GM12878 (cell line): ENCODE data around the gene TRAF3IP1. TPM values are rescaled to one million over a fixed set of nuclear protein-coding genes. Genes with fewer than 3 reads are reported as not detected.

Source experiments
- ATAC-seq: fragments of 200-7000 bp; cut with Tn5 transposase; 3 replicates; pipeline ENCODE4 v1.9.1; 2020; ENCODE audit warnings: mild to moderate bottlenecking, moderate library complexity
- BruUV-seq: library from RNA; stranded (reverse); fragments of 400-500 nt; replicated peaks from 2 replicates; lab custom pipeline; 2021; lab: Mats Ljungman, UMichigan
- CTCF ChIA-PET: fragments of 300-600 bp; sonication (Branson Sonifier 250); formaldehyde crosslinking; extraction: SDS; loops from one replicate; lab custom pipeline; 2021; ENCODE audit warnings: inconsistent platforms; lab: Yijun Ruan, JAX
- POLR2A ChIA-PET: fragments of 350-600 bp; formaldehyde crosslinking; extraction: SDS; loops from one replicate; lab custom pipeline; 2021; ENCODE audit warnings: inconsistent platforms; lab: Charles Lee
- RAD21 ChIA-PET: fragments of 300-600 bp; sonication (Branson Sonifier 250); formaldehyde crosslinking; loops from one replicate; lab custom pipeline; 2023; ENCODE audit warnings: antibody characterized with exemption; ENCODE audit not compliant: unreplicated experiment; lab: Charles Lee
- SMC1A ChIA-PET: fragments of 300-600 bp; sonication (Branson Sonifier 250); formaldehyde crosslinking; loops from one replicate; lab custom pipeline; 2023; ENCODE audit not compliant: unreplicated experiment, uncharacterized antibody; lab: Charles Lee
- DNase-seq: peaks from one replicate; pipeline ENCODE4 v3.0.0-alpha.2; 2011; ENCODE audit warnings: low read depth, low spot score
- FAIRE-seq: peaks from 3 replicates; lab custom pipeline; 2011; peaks lifted over from hg19 to GRCh38; lab: Jason Lieb, UNC
- H2AFZ ChIP-seq: 2 replicates; pipeline ENCODE4 v1.6.0; 2011; ENCODE audit warnings: low read depth, low read length, control low read depth; ENCODE audit not compliant: control insufficient read depth
- H3K27ac ChIP-seq: 2 replicates; pipeline ENCODE4 v1.5.1; 2011; ENCODE audit warnings: control low read depth; ENCODE audit not compliant: control insufficient read depth, insufficient read depth
- H3K27me3 ChIP-seq, 2 experiments: replicated peaks in 1 of 2; 2 replicates each; pipeline versions ENCODE4 v1.6.0 to v1.6.1; 2011; ENCODE audit warnings: low read length in 1 of 2; ENCODE audit not compliant: control insufficient read depth in 2 of 2, insufficient read depth in 2 of 2
- H3K36me3 ChIP-seq, 2 experiments: 2 replicates each; pipeline ENCODE4 v1.5.1; 2011; ENCODE audit warnings: low read length in 1 of 2; ENCODE audit not compliant: control insufficient read depth in 2 of 2, insufficient read depth in 2 of 2
- H3K4me1 ChIP-seq: 2 replicates; pipeline ENCODE4 v1.6.1; 2011; ENCODE audit warnings: mild to moderate bottlenecking, low read length, moderate library complexity, mixed read lengths; ENCODE audit not compliant: control insufficient read depth, insufficient read depth
- H3K4me2 ChIP-seq: 2 replicates; pipeline ENCODE4 v1.6.0; 2011; ENCODE audit warnings: control low read depth; ENCODE audit not compliant: control insufficient read depth, insufficient read depth
- H3K4me3 ChIP-seq: fragments of 200-600 bp; sonication (generic); 2 replicates; pipeline ENCODE4 v1.5.1; 2016
- H3K79me2 ChIP-seq: 2 replicates; pipeline ENCODE4 v1.6.0; 2011; ENCODE audit warnings: low read length; ENCODE audit not compliant: control insufficient read depth, insufficient read depth
- H3K9ac ChIP-seq: 2 replicates; pipeline ENCODE4 v1.8.0; 2011; ENCODE audit warnings: low read length, control low read depth, mixed read lengths; ENCODE audit not compliant: control insufficient read depth, insufficient read depth
- H3K9me3 ChIP-seq: replicated peaks from 3 replicates; pipeline ENCODE4 v1.5.1; 2011; ENCODE audit warnings: mild to moderate bottlenecking, low read length; ENCODE audit not compliant: control insufficient read depth, insufficient read depth
- H4K20me1 ChIP-seq: 2 replicates; pipeline ENCODE4 v1.6.0; 2011; ENCODE audit not compliant: control insufficient read depth, insufficient read depth
- BCLAF1 ChIP-seq: fragments of 450-650 bp; IDR thresholded peaks from 2 replicates; pipeline ENCODE4 v1.6.1; 2017; ENCODE audit warnings: antibody characterized with exemption, mild to moderate bottlenecking, moderate library complexity
- IKZF2 ChIP-seq, 2 experiments: fragments of 450-650 bp; IDR thresholded peaks; 2 replicates each; pipeline ENCODE4 v1.6.1; 2017; ENCODE audit warnings: mild to moderate bottlenecking in 2 of 2, moderate library complexity in 2 of 2
- MYB ChIP-seq: fragments of 150-350 bp; IDR thresholded peaks from 2 replicates; pipeline ENCODE4 v1.6.1; 2014; ENCODE audit warnings: mild to moderate bottlenecking, low read depth, low read length, borderline replicate concordance
- NKRF ChIP-seq: fragments of 450-650 bp; conservative IDR thresholded peaks from 2 replicates; pipeline ENCODE4 v1.6.1; 2017; ENCODE audit warnings: mild to moderate bottlenecking, moderate library complexity
- POLR2AphosphoS2 ChIP-seq: IDR thresholded peaks from 2 replicates; pipeline ENCODE4 v1.6.1; 2011; ENCODE audit warnings: low read depth, mild to moderate bottlenecking, low read length, improper control_type of control experiment, moderate library complexity
- ZNF217 ChIP-seq: fragments of 450-650 bp; IDR thresholded peaks from 2 replicates; pipeline ENCODE4 v1.6.1; 2017; ENCODE audit warnings: antibody characterized with exemption, mild to moderate bottlenecking
- ZNF592 ChIP-seq: fragments of 450-650 bp; IDR thresholded peaks from 2 replicates; pipeline ENCODE4 v1.6.1; 2017; ENCODE audit warnings: mild to moderate bottlenecking, moderate library complexity
- WGBS: methylation state at CpG from one replicate; pipeline ENCODE4 v1.1.6; 2016; ENCODE audit warnings: low lambda C conversion rate; ENCODE audit not compliant: insufficient replicate concordance, insufficient coverage; ENCODE audit errors: missing lambda C conversion rate; 5-methylcytosine and 5-hydroxymethylcytosine counted together
- in situ Hi-C: fragments of 300-500 bp; cut with MboI; formaldehyde crosslinking; loops from 9 replicates; pipeline ENCODE4 v1.14.3; 2018; ENCODE audit warnings: mixed read lengths
- intact Hi-C: fragments of 100-400 bp; cut with micrococcal nuclease; formaldehyde crosslinking; loops from one replicate; pipeline ENCODE4 v1.14.2; 2022; ENCODE audit not compliant: unreplicated experiment
- polyA plus RNA-seq, 11 experiments: library from polyadenylated mRNA; depleted of rRNA in 4 of 11; unstranded in 6 of 11; stranded (reverse) in 5 of 11; fragments of >200 nt; fragmentation: Nextera tagmentation in 4 of 11; fragmentation: Illumina TruSeq in 1 of 11; extraction: Ambion mirVana in 4 of 11; extraction: Trizol in 1 of 11; gene quantifications; 1 replicate in 1 of 11; 2 replicates in 10 of 11; pipeline versions ENCODE4 v1.2.1 to v1.2.3, GENCODE V29; 2011 to 2016; ENCODE audit warnings: inconsistent platforms in 2 of 11, missing spikeins in 2 of 11, low read depth in 1 of 11
- total RNA-seq, 4 experiments: library from RNA; depleted of rRNA in 3 of 4; stranded (reverse); fragments of >200 nt in 3 of 4; fragmentation: Illumina TruSeq in 1 of 4; extraction: Trizol in 1 of 4; gene quantifications; 2 replicates each; pipeline versions ENCODE4 v1.2.1 to v1.2.3, GENCODE V29; 2013 to 2021

Gene TRAF3IP1
- total and polyA plus RNA-seq, 10 of the 15 experiments (the other 5 are each of a cell fraction or from before 2014, with no cell fraction given): 1.6 to 7.5 (median 3.6) TPM

GRCh38 chr2:238406221-238406997 lies 86.1 kb downstream of the TRAF3IP1 start:
- FAIRE-seq: no peak
- SMC1A ChIA-PET: no interaction called here
- 70% methylated on average over 15 of the region's 20 CpGs for WGBS
- no peak overlapping the region for H3K9ac ChIP-seq
- no peak overlapping the region for H3K27ac ChIP-seq
- RAD21 ChIA-PET: no interaction called here
- H2AFZ ChIP-seq: no peak overlapping the region
- H3K4me3 ChIP-seq: no peak overlapping the region
- BruUV-seq: no TSS peak
- no peaks in the 10 kb centered on the region for H4K20me1 ChIP-seq
- intact Hi-C loops: no loop called here
- in situ Hi-C loops: no loop called here
- H3K4me1 ChIP-seq: no peaks in the 10 kb centered on the region
- no peak overlapping the region for H3K4me2 ChIP-seq
- no peak for DNase-seq
- H3K9me3 ChIP-seq: no peaks in the 10 kb centered on the region
- H3K79me2 ChIP-seq: no peaks in the 10 kb centered on the region
- no peaks in the 10 kb centered on the region for H3K36me3 ChIP-seq
- H3K27me3 ChIP-seq: no peaks in the 10 kb centered on the region
- CTCF ChIA-PET: no interaction called here
- TF ChIP-seq NKRF (no peak), ZNF217 (no peak), IKZF2 (IDR thresholded peaks at IDR 0.05) (no peak)
- no peak for ATAC-seq
- POLR2A ChIA-PET: no interaction called here

DNA sequence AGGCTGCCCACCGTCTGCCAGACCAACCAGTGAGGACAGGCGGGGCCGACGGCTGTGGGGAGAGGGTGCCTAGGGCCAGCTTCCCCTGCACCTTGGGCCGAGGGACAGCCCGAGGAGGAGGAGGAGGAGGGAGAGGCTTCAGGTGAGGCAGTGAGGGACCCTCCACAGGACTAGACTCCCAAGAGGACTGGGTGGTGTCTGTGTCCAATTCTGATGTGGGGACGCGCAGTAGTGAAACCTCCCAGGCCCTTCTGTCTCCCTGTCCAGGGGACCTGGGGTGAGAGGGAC lies 86.6 kb downstream of the TRAF3IP1 start:
- ChIA-PET RAD21 (no interaction called here), SMC1A (no interaction called here), CTCF (no interaction called here), POLR2A (no interaction called here)
- Histone ChIP-seq H3K36me3 (no peaks in the 10 kb centered on the region), H3K4me3 (no peak overlapping the region), H3K9ac (no peak overlapping the region), H3K27ac (no peak overlapping the region), H3K4me1 (no peaks in the 10 kb centered on the region), H3K9me3 (no peaks in the 10 kb centered on the region), H3K4me2 (no peak overlapping the region), H3K27me3 (no peaks in the 10 kb centered on the region), H4K20me1 (no peaks in the 10 kb centered on the region), H2AFZ (no peak overlapping the region), H3K79me2 (no peaks in the 10 kb centered on the region)
- in situ Hi-C loops (no loop called here), intact Hi-C loops (no loop called here)
- no TSS peak for BruUV-seq
- 61% methylated on average over 8 of the region's 8 CpGs for WGBS
- ATAC-seq (no peak), FAIRE-seq (no peak), DNase-seq (no peak)
- TF ChIP-seq MYB (no peak), POLR2AphosphoS2 (no peak), BCLAF1 (no peak), ZNF592 (no peak)
